Osteocyte (in vitro differentiated cells): ENCODE results near the gene ADAMTS20. TPM values are rescaled to one million over a fixed set of nuclear protein-coding genes. Genes with fewer than 3 reads are reported as not detected.

Source experiments
- DNase-seq: peaks from one replicate; pipeline ENCODE4 v3.0.0; 2021; ENCODE audit warnings: mixed read lengths; ENCODE audit not compliant: unreplicated experiment; ENCODE audit errors: extremely low spot score
- H3K27ac Mint-ChIP-seq: one replicate; pipeline ENCODE4 v1.8.0; 2021; ENCODE audit warnings: mild to moderate bottlenecking, mixed read lengths; ENCODE audit not compliant: unreplicated experiment
- H3K27me3 Mint-ChIP-seq: one replicate; pipeline ENCODE4 v1.8.0; 2021; ENCODE audit warnings: mixed read lengths; ENCODE audit not compliant: unreplicated experiment
- H3K36me3 Mint-ChIP-seq: one replicate; pipeline ENCODE4 v1.8.0; 2021; ENCODE audit warnings: mixed read lengths; ENCODE audit not compliant: unreplicated experiment
- H3K4me1 Mint-ChIP-seq: one replicate; pipeline ENCODE4 v1.8.0; 2021; ENCODE audit warnings: mixed read lengths; ENCODE audit not compliant: unreplicated experiment
- H3K4me3 Mint-ChIP-seq: one replicate; pipeline ENCODE4 v1.8.0; 2021; ENCODE audit warnings: mild to moderate bottlenecking, moderate library complexity, mixed read lengths; ENCODE audit not compliant: unreplicated experiment
- H3K9me3 Mint-ChIP-seq: one replicate; pipeline ENCODE4 v1.8.0; 2021; ENCODE audit warnings: mixed read lengths; ENCODE audit not compliant: unreplicated experiment
- CTCF ChIP-seq: fragments of 200-600 bp; sonication (generic); IDR thresholded peaks from 2 replicates; pipeline ENCODE4 v1.5.0; 2021; ENCODE audit warnings: antibody characterized with exemption, mild to moderate bottlenecking, moderate library complexity
- total RNA-seq: library from RNA; stranded (reverse); gene quantifications from 2 replicates; pipeline ENCODE4 v1.2.1, GENCODE V29; 2021

The ADAMTS20 gene
- total RNA-seq, 1 donor from 2014 or later, result not detected

- Mint-ChIP-seq H3K9me3 (peaks cover 17% of the 10 kb centered on the region), H3K27me3 (no peaks in the 10 kb centered on the region), H3K27ac (no peak overlapping the region), H3K4me1 (no peaks in the 10 kb centered on the region), H3K4me3 (no peak overlapping the region), H3K36me3 (no peaks in the 10 kb centered on the region)
- no peak for TF ChIP-seq CTCF
- no peak for DNase-seq
Measured at GRCh38 chr12:43459285-43459684, 92.7 kb downstream of the ADAMTS20 start.

DNA sequence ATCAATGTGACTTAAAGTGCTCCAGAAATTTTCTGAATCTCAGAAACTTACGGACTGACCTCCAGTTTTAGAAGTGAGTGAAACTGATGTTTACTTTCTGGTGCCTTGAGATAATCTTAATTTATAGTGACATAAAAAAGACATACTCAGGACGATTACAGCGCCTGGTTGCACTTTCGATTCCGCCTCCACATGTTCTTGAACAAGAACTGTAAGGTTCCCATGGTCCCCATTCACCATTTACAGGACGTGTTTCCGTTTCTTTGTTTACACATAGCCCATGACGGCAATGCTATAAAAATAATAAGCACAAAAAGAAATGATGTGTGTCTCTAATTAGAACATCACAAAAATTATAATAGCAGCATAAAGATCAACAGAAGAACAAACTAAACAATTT, 98.2 kb downstream of the ADAMTS20 start:
- Mint-ChIP-seq H3K27me3 (no peaks in the 10 kb centered on the region), H3K9me3 (peaks cover 17% of the 10 kb centered on the region), H3K36me3 (no peaks in the 10 kb centered on the region), H3K4me1 (no peaks in the 10 kb centered on the region), H3K27ac (no peak overlapping the region), H3K4me3 (no peak overlapping the region)
- no peak for TF ChIP-seq CTCF
- no peak for DNase-seq

GRCh38 chr12:43444940-43445564, 107.0 kb downstream of the ADAMTS20 start:
- no peak for DNase-seq
- H3K9me3 Mint-ChIP-seq, result no peaks in the 10 kb centered on the region
- peak; percentile 86 for TF ChIP-seq CTCF
- H3K4me3 Mint-ChIP-seq, result no peak overlapping the region
- peaks cover 5% of the 10 kb centered on the region for H3K27me3 Mint-ChIP-seq
- H3K36me3 Mint-ChIP-seq, result no peaks in the 10 kb centered on the region
- no peak overlapping the region for H3K27ac Mint-ChIP-seq
- H3K4me1 Mint-ChIP-seq, result no peaks in the 10 kb centered on the region

DNA sequence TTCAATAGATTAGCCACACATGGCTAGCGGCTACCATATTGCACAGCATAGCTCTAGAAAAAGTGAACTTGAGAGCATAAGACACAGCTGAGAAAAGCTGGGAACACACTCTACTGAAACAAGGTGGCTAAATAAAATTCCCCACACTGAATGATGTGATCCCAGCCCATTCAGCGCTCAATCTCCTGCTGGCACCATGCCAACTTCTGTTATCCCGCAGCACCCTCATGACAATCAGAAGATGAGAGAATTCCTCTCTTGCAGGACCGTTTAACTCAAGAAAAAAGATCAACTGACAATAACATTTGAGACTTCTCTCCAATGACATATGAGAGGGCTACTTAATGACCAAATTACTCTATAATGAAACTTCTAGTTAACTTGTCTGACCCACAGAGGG, 115.4 kb downstream of the ADAMTS20 start:
- TF ChIP-seq CTCF, result no peak
- H3K4me3 Mint-ChIP-seq, result no peak overlapping the region
- peaks cover 13% of the 10 kb centered on the region for H3K27me3 Mint-ChIP-seq
- no peaks in the 10 kb centered on the region for H3K36me3 Mint-ChIP-seq
- DNase-seq, result no peak
- H3K27ac Mint-ChIP-seq, result no peak overlapping the region
- H3K4me1 Mint-ChIP-seq, result no peaks in the 10 kb centered on the region
- no peaks in the 10 kb centered on the region for H3K9me3 Mint-ChIP-seq

- no peak for TF ChIP-seq CTCF
- Mint-ChIP-seq H3K4me3 (no peak overlapping the region), H3K27me3 (peaks cover 13% of the 10 kb centered on the region), H3K27ac (no peak overlapping the region), H3K36me3 (no peaks in the 10 kb centered on the region), H3K9me3 (no peaks in the 10 kb centered on the region), H3K4me1 (no peaks in the 10 kb centered on the region)
- no peak for DNase-seq
Measured at GRCh38 chr12:43434614-43435013, 117.4 kb downstream of the ADAMTS20 start.
